ENCODE data around the gene LIMS2.

DNA sequence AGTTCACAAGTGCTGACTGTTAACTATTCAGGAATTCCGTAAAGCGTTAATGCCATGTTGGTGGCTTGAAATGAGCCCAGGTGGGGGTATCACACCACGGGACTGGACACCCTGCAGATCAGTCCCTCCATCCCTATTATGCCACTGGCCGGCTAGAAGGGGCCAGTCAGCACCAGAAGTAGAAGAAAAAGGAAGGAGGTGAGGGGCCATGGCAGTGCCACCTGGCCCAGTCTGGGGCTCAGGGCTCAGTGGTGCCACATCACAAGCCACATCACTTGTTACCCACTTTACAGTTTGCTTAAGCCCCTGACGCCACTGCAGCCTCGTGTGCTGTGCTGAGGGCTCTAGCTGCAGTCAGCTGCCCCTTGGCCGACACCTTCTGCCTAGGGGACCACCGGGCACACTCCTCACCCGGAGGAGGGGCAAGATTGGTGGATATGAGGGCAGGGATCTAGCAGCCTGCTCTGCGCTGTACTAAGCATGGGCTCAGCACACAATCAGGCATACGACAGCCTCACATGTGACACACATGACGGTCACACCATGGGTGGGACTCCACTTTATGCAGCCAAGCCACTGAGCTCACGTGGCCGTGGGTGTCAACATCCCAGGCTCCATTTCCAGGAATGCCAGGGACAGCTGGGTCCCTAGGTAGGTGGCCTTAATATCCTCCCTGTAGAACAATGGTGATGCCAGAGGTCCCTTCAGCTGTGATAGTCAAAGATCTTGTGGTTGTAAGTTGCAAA is 3.6 kb downstream of the LIMS2 start:
- TF ChIP-seq, protein P1, sequence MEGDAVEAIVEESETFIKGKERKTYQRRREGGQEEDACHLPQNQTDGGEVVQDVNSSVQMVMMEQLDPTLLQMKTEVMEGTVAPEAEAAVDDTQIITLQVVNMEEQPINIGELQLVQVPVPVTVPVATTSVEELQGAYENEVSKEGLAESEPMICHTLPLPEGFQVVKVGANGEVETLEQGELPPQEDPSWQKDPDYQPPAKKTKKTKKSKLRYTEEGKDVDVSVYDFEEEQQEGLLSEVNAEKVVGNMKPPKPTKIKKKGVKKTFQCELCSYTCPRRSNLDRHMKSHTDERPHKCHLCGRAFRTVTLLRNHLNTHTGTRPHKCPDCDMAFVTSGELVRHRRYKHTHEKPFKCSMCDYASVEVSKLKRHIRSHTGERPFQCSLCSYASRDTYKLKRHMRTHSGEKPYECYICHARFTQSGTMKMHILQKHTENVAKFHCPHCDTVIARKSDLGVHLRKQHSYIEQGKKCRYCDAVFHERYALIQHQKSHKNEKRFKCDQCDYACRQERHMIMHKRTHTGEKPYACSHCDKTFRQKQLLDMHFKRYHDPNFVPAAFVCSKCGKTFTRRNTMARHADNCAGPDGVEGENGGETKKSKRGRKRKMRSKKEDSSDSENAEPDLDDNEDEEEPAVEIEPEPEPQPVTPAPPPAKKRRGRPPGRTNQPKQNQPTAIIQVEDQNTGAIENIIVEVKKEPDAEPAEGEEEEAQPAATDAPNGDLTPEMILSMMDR (IDR thresholded peaks at IDR 0.05; ENCODE audit: low read depth, low read length) = no peak
- TF ChIP-seq MYC (IDR thresholded peaks at IDR 0.05; ENCODE audit: low read depth, low read length) = no peak

Measured in NB4 (cell line).